SHP77 treated with DMSO at 0.1 percent for 48 hours (cell line): ENCODE measurements around the gene EFNA5.

Source experiments
- DNase-seq: peaks from one replicate; lab custom pipeline; 2025; lab: John Stamatoyannopoulos, UW

EFNA5 gene

GRCh38 chr5:107426209-107426608, 244.5 kb downstream of the EFNA5 start:
- no peak for DNase-seq

DNA sequence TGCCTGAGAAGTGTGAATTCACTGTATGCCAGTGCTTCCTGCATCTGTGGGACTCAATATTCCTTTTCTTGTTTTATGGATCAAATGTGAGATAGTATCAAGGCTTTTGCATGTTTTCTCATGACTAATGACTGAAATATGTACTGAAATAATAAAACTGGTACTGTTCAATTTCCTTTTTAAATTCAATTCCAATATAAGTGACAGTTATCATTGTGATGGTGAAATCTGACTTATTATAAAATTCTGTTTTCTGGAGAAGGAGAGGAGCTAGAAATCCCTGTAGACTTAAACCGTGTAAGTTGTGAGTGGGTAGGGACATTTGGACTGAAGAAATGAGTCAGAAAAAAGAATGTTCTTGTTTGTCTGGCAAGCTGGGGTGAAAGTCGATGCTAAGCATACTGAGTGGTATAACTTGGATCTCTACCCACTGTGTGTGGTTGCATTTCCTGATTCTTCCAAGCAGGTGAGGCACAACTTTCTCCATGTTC, 245.2 kb downstream of the EFNA5 start:
- DNase-seq, result no peak

DNA sequence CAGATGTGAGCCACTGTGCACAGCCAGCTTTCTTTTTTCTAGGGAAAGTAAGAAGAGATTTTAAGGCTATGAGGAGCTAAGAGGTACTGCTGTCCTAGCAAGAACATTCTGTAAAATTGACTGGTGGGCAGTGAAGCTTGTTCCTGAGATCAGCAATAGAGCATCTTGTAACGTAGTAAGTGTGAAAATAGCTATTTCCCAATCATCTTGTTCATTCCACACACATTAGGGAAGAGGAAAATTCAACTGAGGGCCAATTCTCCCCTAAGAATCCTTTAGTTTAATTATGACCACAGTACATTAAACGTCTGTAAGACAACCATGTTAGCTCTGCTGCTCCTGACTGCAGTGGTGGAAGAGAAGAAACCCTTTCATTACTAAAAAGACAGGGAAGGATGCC, 246.2 kb downstream of the EFNA5 start:
- no peak for DNase-seq

GRCh38 chr5:107422494-107422893, 248.2 kb downstream of the EFNA5 start:
- DNase-seq, result no peak

- no peak for DNase-seq
Measured at GRCh38 chr5:107419498-107419897, 251.2 kb downstream of the EFNA5 start.

GRCh38 chr5:107418902-107419301, 251.8 kb downstream of the EFNA5 start:
- DNase-seq, result no peak

- DNase-seq, result no peak
Measured at GRCh38 chr5:107418071-107418470, 252.7 kb downstream of the EFNA5 start.

- DNase-seq, result no peak
Measured at GRCh38 chr5:107415762-107416161, 255.0 kb downstream of the EFNA5 start.

GRCh38 chr5:107414802-107415201, 255.9 kb downstream of the EFNA5 start:
- DNase-seq, result no peak

- no peak for DNase-seq
Measured at GRCh38 chr5:107413754-107414153, 257.0 kb downstream of the EFNA5 start.

DNA sequence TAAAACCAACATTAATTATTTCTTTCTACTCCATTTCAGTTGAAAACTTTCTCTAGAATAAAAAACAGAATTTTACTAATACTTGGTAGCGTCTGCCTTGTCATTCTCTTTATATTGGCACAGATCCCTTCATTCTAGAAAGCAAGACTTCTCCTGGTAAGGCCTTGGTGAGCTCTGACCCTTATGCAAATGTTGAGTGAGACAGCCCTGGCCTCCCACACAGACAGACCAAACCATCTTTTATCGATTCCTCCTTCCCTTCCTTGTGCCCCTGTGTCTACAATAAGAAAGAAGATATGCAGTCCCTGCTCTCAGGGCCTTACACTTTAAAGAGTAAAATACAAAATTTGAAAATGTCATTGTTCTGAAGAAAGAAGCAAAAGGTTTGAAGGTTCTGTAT, 262.2 kb downstream of the EFNA5 start:
- no peak for DNase-seq

- no peak for DNase-seq
Measured at GRCh38 chr5:107407713-107408298, 262.9 kb downstream of the EFNA5 start.

DNA sequence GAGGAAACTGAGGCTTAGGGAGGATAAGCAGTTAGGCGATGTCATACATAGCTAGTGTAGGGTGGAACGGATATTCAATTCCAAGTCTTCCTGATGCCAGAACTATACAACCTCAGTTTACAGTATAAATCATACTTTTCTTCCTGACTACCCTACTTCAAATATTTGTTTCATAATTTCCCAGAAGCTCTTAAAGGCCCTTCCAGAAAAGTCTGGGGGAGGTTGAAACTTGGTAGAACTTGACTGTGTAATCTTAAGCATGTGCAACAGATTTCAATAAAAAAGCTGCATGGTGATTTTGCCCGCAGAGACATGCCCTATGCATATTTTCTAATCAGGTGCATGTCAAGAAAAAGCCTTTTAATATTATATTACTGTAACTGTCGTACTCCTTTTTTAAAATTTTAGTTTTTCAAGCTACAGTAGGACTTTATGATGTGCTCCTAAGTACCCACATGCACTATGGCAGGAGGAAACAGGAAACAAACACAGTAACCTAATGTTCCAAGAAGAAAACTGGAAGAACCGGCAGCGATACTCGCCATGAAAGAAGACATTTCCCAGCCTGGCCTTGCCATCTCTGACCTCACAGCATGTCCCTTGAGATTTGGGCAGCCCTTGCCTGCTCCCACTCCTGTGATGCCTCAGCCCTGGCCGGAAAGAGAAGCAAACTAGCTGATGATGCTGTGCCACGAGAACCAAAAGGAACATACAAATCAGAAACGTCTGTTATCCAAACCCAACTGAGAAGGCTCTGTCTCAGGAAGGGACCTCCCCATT, 266.0 kb downstream of the EFNA5 start:
- no peak for DNase-seq

GRCh38 chr5:107403228-107403953, 267.3 kb downstream of the EFNA5 start:
- no peak for DNase-seq

DNA sequence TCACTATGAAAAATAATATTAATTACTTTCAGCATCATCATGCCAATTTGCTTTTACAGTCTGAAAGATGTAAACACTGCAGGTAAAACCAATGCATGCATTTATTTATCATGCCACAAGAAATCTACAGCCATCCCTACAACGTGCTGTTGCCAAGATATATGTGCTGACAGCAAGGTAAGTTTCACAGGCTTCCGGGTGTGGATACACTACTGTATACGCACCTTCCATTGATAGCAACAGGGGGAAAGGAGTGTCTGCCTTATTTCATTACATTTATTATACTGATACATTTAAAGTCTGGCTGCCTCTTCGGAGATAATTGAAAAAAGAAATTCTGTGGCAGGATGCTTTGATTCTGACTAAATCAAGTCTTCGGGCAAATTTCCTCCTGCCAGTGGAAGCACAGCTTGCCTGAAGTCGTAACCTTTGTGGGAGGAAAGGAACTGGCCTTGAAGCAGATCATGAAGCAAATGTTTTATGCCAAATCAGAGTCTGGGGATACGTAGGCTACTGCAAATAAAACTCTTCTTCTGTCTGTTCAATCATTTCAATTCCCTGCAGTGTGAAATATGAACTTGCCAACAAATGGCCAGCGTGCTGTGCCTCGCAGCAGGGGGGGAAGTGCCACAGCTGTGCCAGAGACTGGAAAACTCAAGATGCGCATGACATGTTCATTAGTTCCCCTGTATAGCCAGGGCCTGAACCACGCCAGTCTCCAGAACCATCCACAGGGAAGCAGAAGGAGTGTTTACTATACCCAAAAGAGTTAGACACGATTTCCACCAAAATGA, 268.1 kb downstream of the EFNA5 start:
- DNase-seq, result peak; percentile 16

DNA sequence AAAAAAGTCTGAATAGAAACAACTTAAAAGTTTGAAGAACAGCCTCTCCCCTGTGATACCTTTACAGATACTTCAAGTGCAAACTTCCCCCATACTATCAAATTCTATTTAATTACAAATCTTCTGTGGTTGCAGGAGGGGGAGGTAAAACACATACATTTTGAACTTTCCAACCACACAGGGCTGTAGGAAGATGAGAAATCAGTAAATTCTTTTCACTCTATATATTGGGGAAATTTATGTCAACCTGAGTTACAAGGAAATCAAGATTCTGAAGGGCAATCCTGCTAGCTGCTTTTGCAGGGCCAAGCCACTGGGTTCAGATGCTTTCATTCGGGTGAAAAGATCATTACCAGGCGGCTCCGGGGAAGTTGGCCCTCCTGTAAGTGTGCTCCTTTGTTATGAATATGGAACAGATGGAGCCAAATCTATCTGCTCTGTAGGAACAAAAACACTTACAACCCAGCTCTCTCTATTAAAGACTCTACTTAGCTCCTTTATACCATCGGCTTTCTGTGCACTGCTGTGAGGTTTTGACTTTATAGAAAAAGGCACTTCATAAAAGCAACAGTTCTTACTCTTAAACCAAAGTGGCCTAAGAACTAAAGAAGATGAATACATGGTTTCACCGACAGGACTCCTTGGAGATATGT, 269.1 kb downstream of the EFNA5 start:
- DNase-seq, result no peak

- no peak for DNase-seq
Measured at GRCh38 chr5:107400328-107400727, 270.4 kb downstream of the EFNA5 start.

DNA sequence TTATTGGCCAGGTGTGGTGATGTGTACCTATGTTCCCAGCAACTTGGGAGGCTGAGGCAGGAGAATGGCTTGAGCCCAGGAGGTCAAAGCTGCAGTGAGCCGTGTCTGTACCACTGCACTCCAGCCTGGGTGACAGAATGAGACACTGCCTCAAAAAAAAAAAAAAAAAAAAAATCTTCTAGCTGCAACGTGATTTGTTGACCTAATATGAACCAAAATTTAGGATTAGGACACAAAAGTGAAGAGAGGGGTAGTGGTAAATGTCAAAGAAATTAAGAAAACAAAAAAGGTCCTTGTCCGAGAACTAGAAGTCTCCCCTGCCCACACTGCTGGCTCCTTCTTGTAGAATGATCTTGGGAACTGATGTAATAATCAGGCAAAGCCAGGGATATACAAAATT, 272.0 kb downstream of the EFNA5 start:
- no peak for DNase-seq

GRCh38 chr5:107396351-107396690, 274.4 kb downstream of the EFNA5 start:
- no peak for DNase-seq

GRCh38 chr5:107395632-107396350, 274.9 kb downstream of the EFNA5 start:
- no peak for DNase-seq

DNA sequence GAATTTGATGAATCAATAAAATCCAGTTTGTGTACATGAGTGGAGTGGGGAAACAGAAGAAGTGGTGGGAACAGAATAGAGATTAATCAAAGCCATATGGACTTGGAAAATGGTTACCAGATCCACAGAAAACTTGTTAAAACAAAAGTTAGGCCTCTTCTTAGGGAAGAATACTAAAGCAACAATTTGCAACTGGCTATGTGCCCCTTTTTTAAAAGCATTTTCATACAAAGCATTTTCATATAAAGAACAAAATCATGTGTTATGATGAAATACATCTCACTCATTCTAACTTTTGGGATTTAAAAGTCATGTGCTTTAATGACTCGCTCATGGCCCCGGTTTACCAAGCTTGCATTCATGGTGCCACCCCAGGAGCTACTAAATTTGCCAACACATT, 276.9 kb downstream of the EFNA5 start:
- DNase-seq, result no peak
